ENCODE data around the gene RELL2.

RELL2 gene

GRCh38 chr5:141598391-141599345 lies 38.1 kb upstream of the RELL2 start:
- no peak overlapping the region for H3K4me3 ChIP-seq (ENCODE audit: low read depth, low read length)
- peaks cover 2% of the 10 kb centered on the region for H3K9me3 ChIP-seq (ENCODE audit: severe bottlenecking)
- no peak for TF ChIP-seq CTCF (IDR thresholded peaks at IDR 0.05; ENCODE audit: low read depth, low read length)
- H3K36me3 ChIP-seq = peaks cover 5% of the 10 kb centered on the region; the same call in 1 of the 2 replicates
- no peak for DNase-seq
- no peak overlapping the region for H3K27ac ChIP-seq
- no peaks in the 10 kb centered on the region for H3K27me3 ChIP-seq (ENCODE audit: insufficient read depth, low read depth, severe bottlenecking)

GRCh38 chr5:141602606-141603005 lies 34.2 kb upstream of the RELL2 start:
- Histone ChIP-seq H3K27me3 (ENCODE audit: insufficient read depth, low read depth, severe bottlenecking) (no peaks in the 10 kb centered on the region), H3K4me3 (ENCODE audit: low read depth, low read length) (no peak overlapping the region), H3K27ac (no peak overlapping the region), H3K9me3 (ENCODE audit: severe bottlenecking) (no peaks in the 10 kb centered on the region), H3K36me3 (no peaks in the 10 kb centered on the region)
- no peak for TF ChIP-seq CTCF (IDR thresholded peaks at IDR 0.05; ENCODE audit: low read depth, low read length)
- no peak for DNase-seq

- no peak for TF ChIP-seq CTCF (IDR thresholded peaks at IDR 0.05; ENCODE audit: low read depth, low read length)
- DNase-seq = no peak
- no peaks in the 10 kb centered on the region for H3K9me3 ChIP-seq (ENCODE audit: severe bottlenecking)
- H3K27ac ChIP-seq = no peak overlapping the region
- no peak overlapping the region for H3K4me3 ChIP-seq (ENCODE audit: low read depth, low read length)
- no peaks in the 10 kb centered on the region for H3K36me3 ChIP-seq
- H3K27me3 ChIP-seq (ENCODE audit: insufficient read depth, low read depth, severe bottlenecking) = no peaks in the 10 kb centered on the region
Measured at GRCh38 chr5:141603923-141604717, 32.7 kb upstream of the RELL2 start.

- Histone ChIP-seq H3K27ac (no peak overlapping the region), H3K27me3 (ENCODE audit: insufficient read depth, low read depth, severe bottlenecking) (no peaks in the 10 kb centered on the region), H3K36me3 (no peaks in the 10 kb centered on the region), H3K4me3 (ENCODE audit: low read depth, low read length) (no peak overlapping the region), H3K9me3 (ENCODE audit: severe bottlenecking) (no peaks in the 10 kb centered on the region)
- no peak for TF ChIP-seq CTCF (IDR thresholded peaks at IDR 0.05; ENCODE audit: low read depth, low read length)
- no peak for DNase-seq
Measured at GRCh38 chr5:141605523-141606277, 31.1 kb upstream of the RELL2 start.

- no peak overlapping the region for H3K27ac ChIP-seq
- H3K4me3 ChIP-seq (ENCODE audit: low read depth, low read length) = no peak overlapping the region
Measured at GRCh38 chr5:141608046-141608445, 28.8 kb upstream of the RELL2 start.

More at GRCh38 chr5:141608046-141608445, 28.8 kb upstream of the RELL2 start:
- no peaks in the 10 kb centered on the region for H3K9me3 ChIP-seq (ENCODE audit: severe bottlenecking)
- no peaks in the 10 kb centered on the region for H3K27me3 ChIP-seq (ENCODE audit: insufficient read depth, low read depth, severe bottlenecking)
- no peak for TF ChIP-seq CTCF (IDR thresholded peaks at IDR 0.05; ENCODE audit: low read depth, low read length)
- no peak for DNase-seq
- no peaks in the 10 kb centered on the region; the same call in 1 of the 2 replicates for H3K36me3 ChIP-seq
